CD4-positive, alpha-beta T cell (primary cell): Measurements from ENCODE around the gene PRDM9. TPM values are rescaled to one million over a fixed set of nuclear protein-coding genes. Genes with fewer than 3 reads are reported as not detected.
"Not testable (repeated sequence)": the region's sequence is repeated elsewhere in the genome, so short reads cannot be mapped to it uniquely, and the experiment has no call there.

ENCODE experiments used
- ATAC-seq: fragments of 200-7000 bp; cut with Tn5 transposase; one replicate; pipeline ENCODE4 v1.10.0; 2022; ENCODE audit warnings: mild to moderate bottlenecking; ENCODE audit not compliant: poor library complexity
- CTCF ChIA-PET: fragments of 350-600 bp; sonication (Branson Sonifier 250); formaldehyde crosslinking; loops from one replicate; lab custom pipeline; 2021; ENCODE audit warnings: antibody characterized with exemption, inconsistent platforms; lab: Charles Lee
- POLR2A ChIA-PET: fragments of 350-600 bp; sonication (Branson Sonifier 250); formaldehyde crosslinking; loops from one replicate; lab custom pipeline; 2021; ENCODE audit warnings: antibody characterized with exemption, inconsistent platforms; lab: Charles Lee
- DNase-seq, 14 experiments: peaks; one replicate each; pipeline ENCODE4 v3.0.0-alpha.2; 2013 to 2020; ENCODE audit warnings: mixed read lengths in 2 of 14
- H3K27ac ChIP-seq, 2 donors: one replicate each; pipeline versions ENCODE4 v1.5.1 to v1.7.0; 2013; ENCODE audit warnings: low read length in 2 of 2, low read depth in 1 of 2, mild to moderate bottlenecking in 1 of 2
- H3K27me3 ChIP-seq, 2 experiments: 1 replicate in 1 of 2; 2 replicates in 1 of 2; pipeline versions ENCODE4 v1.6.1 to v1.7.0; 2013; ENCODE audit warnings: low read length in 2 of 2, control low read depth in 1 of 2, mild to moderate bottlenecking in 1 of 2, moderate library complexity in 1 of 2; ENCODE audit not compliant: insufficient read depth in 2 of 2, control insufficient read depth in 1 of 2
- H3K36me3 ChIP-seq: one replicate; pipeline ENCODE4 v1.6.1; 2013; ENCODE audit warnings: low read length, control low read depth; ENCODE audit not compliant: insufficient read depth
- H3K4me1 ChIP-seq: one replicate; pipeline ENCODE4 v1.6.1; 2013; ENCODE audit warnings: low read length, control low read depth; ENCODE audit not compliant: insufficient read depth
- H3K4me3 ChIP-seq: one replicate; pipeline ENCODE4 v1.5.1; 2013; ENCODE audit warnings: mild to moderate bottlenecking, low read length, moderate library complexity
- H3K9me3 ChIP-seq, 2 experiments: 1 replicate in 1 of 2; 2 replicates in 1 of 2; pipeline versions ENCODE4 v1.6.1 to v1.7.0; 2013; ENCODE audit warnings: low read length in 2 of 2, mild to moderate bottlenecking in 2 of 2, control low read depth in 1 of 2, moderate library complexity in 1 of 2; ENCODE audit not compliant: control insufficient read depth in 1 of 2, insufficient read depth in 1 of 2
- H3K27ac Mint-ChIP-seq: one replicate; pipeline ENCODE4 v1.8.0; 2020; ENCODE audit warnings: mixed read lengths
- H3K27me3 Mint-ChIP-seq: one replicate; pipeline ENCODE4 v1.8.0; 2021; ENCODE audit warnings: mixed read lengths
- H3K36me3 Mint-ChIP-seq: one replicate; pipeline ENCODE4 v1.8.0; 2021; ENCODE audit warnings: low read depth, mixed read lengths
- H3K4me1 Mint-ChIP-seq: one replicate; pipeline ENCODE4 v1.8.0; 2021; ENCODE audit warnings: low read depth, mixed read lengths
- H3K4me3 Mint-ChIP-seq: one replicate; pipeline ENCODE4 v1.8.0; 2020; ENCODE audit warnings: mild to moderate bottlenecking, mixed read lengths
- H3K9me3 Mint-ChIP-seq: one replicate; pipeline ENCODE4 v1.8.0; 2020; ENCODE audit warnings: mixed read lengths
- CTCF ChIP-seq: fragments of 200-600 bp; IDR thresholded peaks from one replicate; pipeline ENCODE4 v1.8.0; 2022; ENCODE audit warnings: antibody characterized with exemption, mild to moderate bottlenecking
- intact Hi-C, 2 experiments: fragments of 100-400 bp; cut with DNase I in 1 of 2; cut with micrococcal nuclease in 1 of 2; formaldehyde crosslinking; loops; one replicate each; pipeline versions ENCODE4 v1.15.1 to v1.9.0; 2023 to 2025; cut with DNase I, micrococcal nuclease
- total RNA-seq, 174 experiments: library from RNA in 2 of 174; stranded (reverse) in 2 of 174; gene quantifications; one replicate each; pipeline ENCODE4 v1.2.3 and lab custom pipeline; 2021 to 2026

The PRDM9 gene
- total RNA-seq, 2 experiments from 2014 or later = not detected

GRCh38 chr5:23523031-23523430, 15.6 kb downstream of the PRDM9 start:
- no peaks in the 10 kb centered on the region for H3K27me3 ChIP-seq
- no peaks in the 10 kb centered on the region for H3K36me3 Mint-ChIP-seq
- POLR2A ChIA-PET = no interaction called here
- no peak overlapping the region for H3K27ac Mint-ChIP-seq
- H3K4me1 Mint-ChIP-seq = no peaks in the 10 kb centered on the region
- peaks cover 18% of the 10 kb centered on the region for H3K9me3 Mint-ChIP-seq
- H3K4me3 ChIP-seq = no peak overlapping the region
- intact Hi-C loops = no loop called here
- TF ChIP-seq CTCF = no peak
- no peak for DNase-seq
- ATAC-seq = no peak
- CTCF ChIA-PET = no interaction called here
- H3K27ac ChIP-seq = no peak overlapping the region
- peaks cover 3 to 8% of the 10 kb centered on the region in 2 experiments for H3K9me3 ChIP-seq
- H3K4me1 ChIP-seq = no peaks in the 10 kb centered on the region
- no peaks in the 10 kb centered on the region for H3K27me3 Mint-ChIP-seq
- no peaks in the 10 kb centered on the region for H3K36me3 ChIP-seq
- H3K4me3 Mint-ChIP-seq = no peak overlapping the region

- no peak for DNase-seq
- Histone ChIP-seq H3K27me3 (no peaks in the 10 kb centered on the region), H3K36me3 (no peaks in the 10 kb centered on the region), H3K9me3 (peaks cover 0 to 11% of the 10 kb centered on the region in 2 experiments), H3K4me1 (no peaks in the 10 kb centered on the region), H3K27ac (no peak overlapping the region), H3K4me3 (no peak overlapping the region)
- Mint-ChIP-seq H3K4me3 (no peak overlapping the region), H3K36me3 (no peaks in the 10 kb centered on the region), H3K9me3 (peaks cover 14% of the 10 kb centered on the region), H3K27me3 (no peaks in the 10 kb centered on the region), H3K4me1 (no peaks in the 10 kb centered on the region), H3K27ac (no peak overlapping the region)
- TF ChIP-seq CTCF = no peak
- intact Hi-C loops = no loop called here
- ChIA-PET CTCF (no interaction called here), POLR2A (no interaction called here)
- no peak for ATAC-seq
Measured at GRCh38 chr5:23523998-23524397, 16.6 kb downstream of the PRDM9 start.

GRCh38 chr5:23525751-23526150, 18.3 kb downstream of the PRDM9 start:
- H3K36me3 ChIP-seq = no peaks in the 10 kb centered on the region
- Mint-ChIP-seq H3K9me3 (peaks cover 11% of the 10 kb centered on the region), H3K36me3 (no peaks in the 10 kb centered on the region), H3K27me3 (no peaks in the 10 kb centered on the region), H3K4me1 (no peaks in the 10 kb centered on the region), H3K4me3 (no peak overlapping the region), H3K27ac (no peak overlapping the region)
- no peaks in the 10 kb centered on the region for H3K4me1 ChIP-seq
- DNase-seq = no peak
- no peaks in the 10 kb centered on the region for H3K27me3 ChIP-seq
- POLR2A ChIA-PET = no interaction called here
- no peak for ATAC-seq
- CTCF ChIA-PET = no interaction called here
- intact Hi-C loops = no loop called here
- TF ChIP-seq CTCF = no peak
- no peak overlapping the region for H3K27ac ChIP-seq
- H3K4me3 ChIP-seq = no peak overlapping the region
- peaks cover 0 to 9% of the 10 kb centered on the region in 2 experiments for H3K9me3 ChIP-seq

- H3K9me3 ChIP-seq, H3K27me3 ChIP-seq, H3K4me3 Mint-ChIP-seq, DNase-seq, POLR2A ChIA-PET, H3K4me1 Mint-ChIP-seq, ATAC-seq, H3K27me3 Mint-ChIP-seq, H3K4me1 ChIP-seq, intact Hi-C loops, H3K36me3 Mint-ChIP-seq, H3K27ac Mint-ChIP-seq, H3K4me3 ChIP-seq, H3K36me3 ChIP-seq, CTCF ChIA-PET, H3K27ac ChIP-seq: not testable (repeated sequence)
- H3K9me3 Mint-ChIP-seq = peaks cover 14% of the 10 kb centered on the region
Measured at GRCh38 chr5:23526616-23527015, 19.2 kb downstream of the PRDM9 start.

- H3K4me3 ChIP-seq, H3K27me3 ChIP-seq, ATAC-seq, H3K36me3 ChIP-seq, H3K9me3 ChIP-seq, CTCF ChIA-PET, H3K4me3 Mint-ChIP-seq, intact Hi-C loops, H3K4me1 ChIP-seq, H3K36me3 Mint-ChIP-seq, DNase-seq, H3K4me1 Mint-ChIP-seq, H3K9me3 Mint-ChIP-seq, H3K27ac Mint-ChIP-seq, H3K27ac ChIP-seq, H3K27me3 Mint-ChIP-seq, POLR2A ChIA-PET: not testable (repeated sequence)
Measured at GRCh38 chr5:23527216-23527920, 20.0 kb downstream of the PRDM9 start.
